ENCODE results near the gene GJC2.

Gene GJC2

GRCh38 chr1:228149406-228150119 lies at the start of gene GJC2:
Gene GJC2, plus strand, starts transcription at chr1:228149930. Its CDS starts 7,829 bp downstream, at chr1:228157759.
- TF ChIP-seq CTCF (IDR thresholded peaks at IDR 0.05; ENCODE audit: low read depth, low read length): no peak

GRCh38 chr1:228100822-228101613 lies 48.7 kb upstream of the GJC2 start:
- no peak overlapping the region for H3K4me3 ChIP-seq (ENCODE audit: low read depth, low read length)
- no peak for TF ChIP-seq CTCF (IDR thresholded peaks at IDR 0.05; ENCODE audit: low read depth, low read length)

More at GRCh38 chr1:228149406-228150119, at the start of gene GJC2:
- peak within 1 kb of the TSS; percentile 33 for H3K4me3 ChIP-seq (ENCODE audit: low read depth, low read length)

DNA sequence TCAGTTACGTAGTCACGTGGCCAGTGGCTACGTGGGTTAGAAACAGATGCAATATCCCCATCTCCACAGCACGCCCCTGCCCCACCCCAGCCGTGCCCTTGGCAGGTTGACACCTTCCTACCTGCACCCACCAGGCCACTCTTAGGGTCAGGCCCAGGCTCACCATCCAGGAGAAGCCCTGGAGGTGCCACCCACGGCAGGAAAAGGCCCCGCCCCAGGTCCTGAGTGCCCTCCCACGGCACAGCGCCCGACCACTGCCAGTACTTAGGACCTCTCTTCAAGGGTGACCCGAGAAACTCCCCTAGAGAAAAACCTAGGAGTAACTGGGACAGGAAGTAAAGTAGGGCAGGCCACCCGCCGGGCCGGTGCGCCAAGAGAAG lies 48.1 kb upstream of the GJC2 start:
- TF ChIP-seq CTCF (IDR thresholded peaks at IDR 0.05; ENCODE audit: low read depth, low read length): no peak
- H3K4me3 ChIP-seq (ENCODE audit: low read depth, low read length): peak overlapping the region; percentile 82

- no peak for TF ChIP-seq CTCF (IDR thresholded peaks at IDR 0.05; ENCODE audit: low read depth, low read length)
- peak overlapping the region; percentile 82 for H3K4me3 ChIP-seq (ENCODE audit: low read depth, low read length)
Measured at GRCh38 chr1:228101994-228102790, 47.5 kb upstream of the GJC2 start.

GRCh38 chr1:228102791-228103620 lies 46.7 kb upstream of the GJC2 start, which contains the start of gene C1orf35:
Gene C1orf35, minus strand, starts transcription at chr1:228103325. Its CDS starts 98 bp downstream, at chr1:228103227.
- TF ChIP-seq CTCF (IDR thresholded peaks at IDR 0.05; ENCODE audit: low read depth, low read length): no peak
- H3K4me3 ChIP-seq (ENCODE audit: low read depth, low read length): peak within 1 kb of the TSS; percentile 82

DNA sequence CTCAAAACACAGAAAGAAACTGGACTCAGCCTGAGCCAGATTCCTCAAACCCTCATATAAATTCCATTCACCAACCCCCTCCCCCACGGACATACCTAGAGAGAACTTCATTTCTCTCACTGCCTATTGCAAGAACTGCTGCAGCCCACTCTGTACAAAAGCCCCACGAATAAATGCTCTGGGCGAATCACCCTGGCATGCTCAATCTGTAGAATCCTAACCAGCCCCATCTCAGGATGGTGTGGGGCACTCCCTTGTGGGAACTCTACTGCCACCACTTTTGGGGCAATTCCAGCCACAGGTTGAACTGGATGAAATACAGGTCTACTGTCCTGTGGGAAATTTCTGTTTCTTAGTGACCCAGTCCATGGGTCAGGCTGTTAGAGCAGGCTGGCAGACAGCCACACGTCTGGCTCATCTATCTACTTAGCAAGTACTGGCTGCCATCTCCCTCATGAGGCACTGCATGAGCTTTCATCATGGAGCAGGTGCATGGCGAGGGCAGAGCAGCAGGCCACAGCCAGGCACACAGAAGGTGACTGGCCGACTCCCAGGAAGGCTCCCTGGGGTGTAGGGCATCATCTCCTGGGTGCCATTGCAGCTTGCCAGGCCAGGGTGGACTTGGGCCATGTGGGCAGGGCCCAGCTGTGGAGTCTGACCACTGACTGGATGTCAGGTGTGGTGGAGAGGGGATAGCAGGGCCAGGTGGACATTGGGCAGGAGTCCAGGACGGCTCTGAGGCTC lies 45.0 kb upstream of the GJC2 start:
- TF ChIP-seq CTCF (IDR thresholded peaks at IDR 0.05; ENCODE audit: low read depth, low read length): no peak
- no peak overlapping the region for H3K4me3 ChIP-seq (ENCODE audit: low read depth, low read length)

Data from WI38 (cell line).